ENCODE measurements around the gene COPA.
"Not testable (repeated sequence)": the region's sequence is repeated elsewhere in the genome, so short reads cannot be mapped to it uniquely, and the experiment has no call there.

GRCh38 chr1:160287769-160288168 is 55.3 kb downstream of the COPA start:
- not testable (repeated sequence) for TF ChIP-seq CTCF, POLR2A (IDR thresholded peaks at IDR 0.05)
